IMR-90 (cell line): ENCODE measurements around the gene PRELID3B. TPM values are rescaled to one million over a fixed set of nuclear protein-coding genes. Genes with fewer than 3 reads are reported as not detected.
"Not testable (repeated sequence)": the region's sequence is repeated elsewhere in the genome, so short reads cannot be mapped to it uniquely, and the experiment has no call there.

Source experiments
- ATAC-seq: fragments of 200-7000 bp; cut with Tn5 transposase; 2 replicates; pipeline ENCODE4 v1.9.1; 2020; ENCODE audit warnings: low read depth, mild to moderate bottlenecking, moderate library complexity
- BruUV-seq: library from RNA; stranded (reverse); fragments of 400-500 nt; replicated peaks from 2 replicates; lab custom pipeline; 2021; lab: Mats Ljungman, UMichigan
- CTCF ChIA-PET: fragments of 300-600 bp; formaldehyde crosslinking; extraction: SDS; loops from one replicate; lab custom pipeline; 2021; ENCODE audit warnings: antibody characterized with exemption; lab: Yijun Ruan, JAX
- POLR2A ChIA-PET: fragments of 300-600 bp; sonication (Branson Sonifier 250); formaldehyde crosslinking; loops from one replicate; lab custom pipeline; 2022; ENCODE audit warnings: antibody characterized with exemption; ENCODE audit not compliant: unreplicated experiment; lab: Charles Lee
- DNase-seq: peaks from one replicate; pipeline ENCODE4 v3.0.0; 2013
- H2AFZ ChIP-seq: replicated peaks from 2 replicates; pipeline ENCODE3; 2013; ENCODE audit warnings: low read length, mild to moderate bottlenecking; ENCODE audit not compliant: poor library complexity
- H2AK5ac ChIP-seq: 2 replicates; pipeline ENCODE4 v1.6.1; 2013; ENCODE audit warnings: low read depth, low read length, inconsistent platforms
- H2AK9ac ChIP-seq: replicated peaks from 2 replicates; pipeline ENCODE3; 2013; ENCODE audit warnings: mild to moderate bottlenecking, low read depth, low read length, moderate library complexity; ENCODE audit not compliant: poor library complexity
- H2BK120ac ChIP-seq: 2 replicates; pipeline ENCODE4 v1.6.1; 2013; ENCODE audit warnings: low read depth, low read length, inconsistent platforms
- H2BK15ac ChIP-seq: 3 replicates; pipeline ENCODE4 v1.6.1; 2013; ENCODE audit warnings: low read depth, low read length, inconsistent platforms
- H2BK20ac ChIP-seq: 2 replicates; pipeline ENCODE4 v1.6.1; 2013; ENCODE audit warnings: low read depth, mild to moderate bottlenecking, inconsistent platforms, low read length, moderate library complexity
- H2BK5ac ChIP-seq: 2 replicates; pipeline ENCODE4 v1.6.1; 2013; ENCODE audit warnings: mild to moderate bottlenecking, low read depth, low read length, inconsistent platforms; ENCODE audit not compliant: poor library complexity, severe bottlenecking
- H3K14ac ChIP-seq: replicated peaks from 2 replicates; pipeline ENCODE4 v1.6.1; 2013; ENCODE audit warnings: low read depth, low read length, inconsistent platforms
- H3K18ac ChIP-seq: 2 replicates; pipeline ENCODE4 v1.6.1; 2013; ENCODE audit warnings: low read depth, low read length, control low read depth
- H3K23ac ChIP-seq: 2 replicates; pipeline ENCODE4 v1.6.1; 2013; ENCODE audit warnings: low read depth, low read length, inconsistent platforms
- H3K27ac ChIP-seq: 2 replicates; pipeline ENCODE4 v1.5.1; 2013; ENCODE audit warnings: mild to moderate bottlenecking, control low read depth, low read length; ENCODE audit not compliant: insufficient read depth
- H3K27me3 ChIP-seq: 2 replicates; pipeline ENCODE4 v1.6.1; 2013; ENCODE audit warnings: low read length; ENCODE audit not compliant: control insufficient read depth, insufficient read depth
- H3K36me3 ChIP-seq: 2 replicates; pipeline ENCODE4 v1.6.1; 2013; ENCODE audit warnings: low read length, mixed read lengths; ENCODE audit not compliant: control insufficient read depth, insufficient read depth
- H3K4ac ChIP-seq: 2 replicates; pipeline ENCODE4 v1.6.1; 2013; ENCODE audit warnings: low read depth, low read length, inconsistent platforms
- H3K4me1 ChIP-seq: 2 replicates; pipeline ENCODE4 v1.6.1; 2013; ENCODE audit warnings: low read length, mixed read lengths; ENCODE audit not compliant: control insufficient read depth, insufficient read depth
- H3K4me2 ChIP-seq: 2 replicates; pipeline ENCODE4 v1.6.1; 2013; ENCODE audit warnings: low read depth, mild to moderate bottlenecking, control low read depth, low read length, moderate library complexity
- H3K4me3 ChIP-seq: 2 replicates; pipeline ENCODE4 v1.5.1; 2013; ENCODE audit warnings: low read depth, mild to moderate bottlenecking, control low read depth, low read length, moderate library complexity; ENCODE audit not compliant: insufficient read depth
- H3K56ac ChIP-seq: 2 replicates; pipeline ENCODE4 v1.6.1; 2013; ENCODE audit warnings: low read length, inconsistent platforms; ENCODE audit not compliant: insufficient read depth; ENCODE audit errors: extremely low read depth
- H3K79me1 ChIP-seq, 2 experiments: 2 replicates each; pipeline ENCODE4 v1.6.1; 2013; ENCODE audit warnings: low read length in 2 of 2, inconsistent platforms in 1 of 2, low read depth in 1 of 2
- H3K9ac ChIP-seq: 2 replicates; pipeline ENCODE4 v1.6.1; 2013; ENCODE audit warnings: low read depth, low read length, control low read depth
- H3K9me1 ChIP-seq: 2 replicates; pipeline ENCODE4 v1.6.1; 2013; ENCODE audit warnings: low read length, inconsistent platforms; ENCODE audit not compliant: insufficient read depth
- H3K9me3 ChIP-seq: 2 replicates; pipeline ENCODE4 v1.6.1; 2013; ENCODE audit warnings: low read length; ENCODE audit not compliant: control insufficient read depth, insufficient read depth
- H4K20me1 ChIP-seq: 2 replicates; pipeline ENCODE4 v1.6.1; 2013; ENCODE audit warnings: low read length, inconsistent platforms; ENCODE audit not compliant: insufficient read depth
- H4K5ac ChIP-seq: 2 replicates; pipeline ENCODE4 v1.6.1; 2013; ENCODE audit warnings: mild to moderate bottlenecking, low read depth, low read length, control low read depth
- H4K8ac ChIP-seq, 2 experiments: 2 replicates each; pipeline ENCODE4 v1.6.1; 2013; ENCODE audit warnings: low read depth in 2 of 2, low read length in 2 of 2, control low read depth in 1 of 2, inconsistent platforms in 1 of 2
- H4K91ac ChIP-seq: 2 replicates; pipeline ENCODE4 v1.6.1; 2013; ENCODE audit warnings: low read depth, low read length, inconsistent platforms; ENCODE audit not compliant: insufficient read depth
- WGBS, 2 experiments: methylation state at CpG; one replicate each; pipeline versions ENCODE4 v1.1.5 to v1.1.7; 2013; ENCODE audit warnings: missing lambda C conversion rate in 2 of 2; ENCODE audit not compliant: insufficient read length in 1 of 2; ENCODE audit errors: extremely low coverage in 2 of 2; 5-methylcytosine and 5-hydroxymethylcytosine counted together
- dilution Hi-C: fragments of 300-500 bp; cut with HindIII; formaldehyde crosslinking; loops from one replicate; pipeline ENCODE4 v1.14.3; 2018; ENCODE audit warnings: low sequenced_read_pairs; ENCODE audit not compliant: unreplicated experiment
- in situ Hi-C: fragments of 300-500 bp; cut with MboI; formaldehyde crosslinking; loops from 3 replicates; pipeline ENCODE4 v1.14.3; 2019; ENCODE audit warnings: low sequenced_read_pairs, inconsistent platforms, mixed read lengths
- intact Hi-C: fragments of 100-400 bp; cut with micrococcal nuclease; formaldehyde crosslinking; loops from 2 replicates; pipeline ENCODE4 v1.10.0; 2022
- polyA plus RNA-seq, 3 experiments: library from polyadenylated mRNA; depleted of rRNA; stranded (reverse); fragments of >200 nt; gene quantifications; 2 replicates each; pipeline ENCODE4 v1.2.3, GENCODE V29; 2012; ENCODE audit warnings: low replicate concordance in 1 of 3
- total RNA-seq: library from RNA; depleted of rRNA; stranded (reverse); fragments of >200 nt; gene quantifications from 2 replicates; pipeline ENCODE4 v1.2.3, GENCODE V29; 2012

Gene PRELID3B
- total and polyA plus RNA-seq, 2 of the 4 experiments (the other 2 are of a cell fraction): 24.8 to 41.9 TPM

- Histone ChIP-seq H3K4ac (peak overlapping the region; percentile 29; the same call in 1 of the 2 replicates), H3K4me1 (peaks cover 18% of the 10 kb centered on the region), H3K9me1 (peaks cover 15% of the 10 kb centered on the region)
- H3K79me1 ChIP-seq, H2BK15ac ChIP-seq, H4K20me1 ChIP-seq, in situ Hi-C loops, H4K91ac ChIP-seq, H2AK5ac ChIP-seq, DNase-seq, H3K56ac ChIP-seq, H3K27me3 ChIP-seq, dilution Hi-C loops, H2BK5ac ChIP-seq, H4K8ac ChIP-seq, BruUV-seq, H2AK9ac ChIP-seq, H3K23ac ChIP-seq, H2BK20ac ChIP-seq, H2AFZ ChIP-seq, H3K4me2 ChIP-seq, H3K36me3 ChIP-seq, H3K18ac ChIP-seq, H3K9me3 ChIP-seq, H2BK120ac ChIP-seq, H3K4me3 ChIP-seq, H3K14ac ChIP-seq, ATAC-seq, H4K5ac ChIP-seq, H3K9ac ChIP-seq, intact Hi-C loops, CTCF ChIA-PET, POLR2A ChIA-PET, H3K27ac ChIP-seq: not testable (repeated sequence)
- WGBS, 2 experiments: 100% methylated on average over 2 of the region's 3 CpGs; no CpG with 5 or more reads in 1 of the 2 experiments
Measured at GRCh38 chr20:59011874-59012157, 30.8 kb downstream of the PRELID3B start.
